Measurements from ENCODE around the gene ZBTB1. TPM values are rescaled to one million over a fixed set of nuclear protein-coding genes. Genes with fewer than 3 reads are reported as not detected.

Gene ZBTB1
- total RNA-seq, 2 donors from 2014 or later, result 34.7 to 34.8 TPM

DNA sequence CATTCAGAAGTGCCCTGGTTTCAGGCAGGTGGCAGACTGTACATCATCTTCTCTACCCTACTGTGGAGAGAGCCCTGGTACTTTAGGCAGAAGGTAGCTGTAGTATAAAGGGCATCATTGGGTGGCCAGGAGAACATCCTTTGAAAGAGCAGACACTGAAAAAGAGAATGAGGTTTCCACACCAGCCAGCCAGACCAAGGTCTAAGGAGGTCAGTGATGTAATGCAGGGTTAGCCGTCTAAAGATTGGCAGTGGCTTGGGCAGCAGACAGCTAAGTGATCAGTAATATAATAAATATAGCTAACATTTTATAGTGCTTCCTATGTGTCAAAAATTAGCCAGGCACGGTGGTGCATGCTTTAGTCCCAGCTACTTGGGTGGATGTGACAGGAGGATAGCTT is 12.9 kb upstream of the ZBTB1 start:
- no peak for DNase-seq (ENCODE audit: low spot score)
- intact Hi-C loops (cut with DNase I), result no loop called here

DNA sequence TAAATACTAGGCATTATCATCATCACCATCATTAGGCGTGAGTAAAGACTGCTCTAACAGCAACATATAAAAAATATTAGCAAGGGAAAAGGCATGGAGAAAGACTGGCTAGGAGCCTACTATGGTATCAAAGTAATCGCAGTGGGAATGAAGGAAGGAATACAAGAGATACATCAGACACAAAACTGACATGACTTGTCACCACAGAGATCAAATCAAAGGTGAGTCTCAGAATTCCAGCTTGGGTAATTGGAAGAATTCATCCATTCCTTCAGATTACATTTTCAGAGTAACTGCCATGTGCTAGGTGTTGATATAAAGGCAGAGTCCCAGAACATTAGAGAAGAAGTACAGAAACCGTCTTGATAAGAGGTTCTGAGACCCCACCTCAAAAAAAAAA is 11.1 kb upstream of the ZBTB1 start:
- intact Hi-C loops (cut with DNase I), result no loop called here
- no peak for DNase-seq (ENCODE audit: low spot score)

DNA sequence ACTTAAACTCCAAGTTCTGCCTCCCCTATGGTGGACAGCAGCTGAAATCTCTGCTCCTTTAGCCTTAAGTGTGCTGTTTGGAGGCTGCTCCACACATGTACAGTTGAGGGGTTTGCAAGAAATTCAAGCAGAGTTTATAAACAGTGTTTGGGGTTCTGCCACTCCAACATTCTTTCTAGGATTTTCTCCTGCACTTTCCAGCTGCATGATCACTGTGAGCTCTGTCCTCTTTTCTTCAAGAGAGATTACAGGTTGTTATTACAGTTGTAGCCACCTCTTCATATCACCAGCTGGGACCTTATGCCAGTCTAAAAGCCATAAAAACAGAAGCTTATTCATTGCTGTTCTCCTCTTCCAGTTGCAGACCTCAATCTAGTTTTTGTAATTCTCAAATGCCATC is 9.3 kb upstream of the ZBTB1 start:
- intact Hi-C loops (cut with DNase I), result no loop called here

DNA sequence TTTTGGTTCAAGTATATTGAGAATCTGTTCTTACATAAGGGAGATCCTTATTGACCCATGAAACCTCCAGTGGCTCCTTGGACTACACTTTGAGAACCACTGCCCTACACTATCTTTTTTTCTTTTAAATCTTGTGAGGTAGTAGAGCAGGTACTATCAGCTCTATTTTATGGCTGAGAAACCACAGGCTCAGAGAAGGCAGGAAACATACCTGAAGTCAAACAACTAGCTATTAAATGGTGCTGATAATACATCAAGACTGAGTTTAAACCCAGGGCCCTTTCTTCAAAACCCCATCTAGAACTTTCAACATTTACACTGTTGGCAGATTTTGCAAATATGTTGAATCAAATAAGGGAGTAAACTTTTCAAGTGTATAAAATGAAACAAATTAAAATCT is 7.8 kb upstream of the ZBTB1 start:
- intact Hi-C loops (cut with DNase I), result no loop called here
- DNase-seq (ENCODE audit: low spot score), result no peak

More for the DNA sequence above, 9.3 kb upstream of the ZBTB1 start:
- DNase-seq (ENCODE audit: low spot score), result no peak

DNA sequence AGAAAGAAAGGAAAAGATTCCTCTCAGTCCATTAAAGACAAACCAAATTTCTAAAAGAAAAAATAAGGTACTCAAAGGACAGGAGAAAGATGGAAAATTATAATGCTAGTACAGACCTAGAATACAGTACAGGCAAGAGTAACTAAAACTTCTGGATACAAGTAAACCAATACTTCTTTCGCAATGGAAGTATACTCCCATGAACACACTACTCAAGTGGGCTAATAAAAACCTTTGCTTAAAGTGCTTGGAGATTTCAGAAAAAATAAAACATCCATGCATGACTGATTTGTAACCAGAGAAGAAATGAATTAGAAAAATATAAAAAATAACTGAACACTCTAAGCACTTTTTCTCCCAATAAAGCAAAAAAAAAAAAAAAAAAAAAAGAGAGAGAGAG is 4.5 kb upstream of the ZBTB1 start:
- intact Hi-C loops (cut with DNase I), result no loop called here
- DNase-seq (ENCODE audit: low spot score), result no peak

DNA sequence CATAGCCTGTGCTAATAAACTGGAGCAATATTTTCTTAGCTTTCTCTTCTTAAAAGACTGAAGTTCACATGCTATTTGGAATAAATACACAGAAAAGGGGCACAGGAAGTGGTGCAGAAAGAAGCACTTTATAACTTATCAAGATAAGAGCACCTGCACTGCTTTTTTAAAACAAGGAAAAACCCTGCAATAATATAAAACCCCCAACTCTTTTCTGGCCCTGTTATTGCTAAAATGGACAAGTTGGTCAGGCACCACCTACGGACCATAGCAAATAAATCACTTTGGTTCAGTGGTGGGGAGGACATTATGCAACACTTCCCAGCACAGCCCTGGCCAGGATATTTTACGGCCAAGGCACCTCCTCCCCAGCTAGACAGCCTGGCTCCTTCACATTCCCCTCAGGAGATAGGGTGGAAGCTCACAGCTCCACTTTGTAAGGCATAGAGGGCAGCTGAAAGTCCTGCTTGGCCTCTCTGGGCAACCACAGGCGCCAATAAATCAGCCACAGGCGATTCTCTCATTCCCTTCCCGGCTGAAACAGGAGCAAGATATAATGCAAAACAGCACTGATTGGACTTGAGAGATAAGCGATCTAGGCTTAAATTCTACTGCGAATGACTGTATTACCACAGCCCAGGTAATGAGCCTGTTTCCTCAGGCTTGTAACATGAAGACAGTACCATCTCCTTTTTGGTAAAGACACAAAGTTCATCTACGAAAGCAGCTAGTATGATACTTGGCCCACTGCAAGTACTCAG is 3.0 kb upstream of the ZBTB1 start:
- DNase-seq (ENCODE audit: low spot score), result no peak
- intact Hi-C loops (cut with DNase I), result no loop called here

DNA sequence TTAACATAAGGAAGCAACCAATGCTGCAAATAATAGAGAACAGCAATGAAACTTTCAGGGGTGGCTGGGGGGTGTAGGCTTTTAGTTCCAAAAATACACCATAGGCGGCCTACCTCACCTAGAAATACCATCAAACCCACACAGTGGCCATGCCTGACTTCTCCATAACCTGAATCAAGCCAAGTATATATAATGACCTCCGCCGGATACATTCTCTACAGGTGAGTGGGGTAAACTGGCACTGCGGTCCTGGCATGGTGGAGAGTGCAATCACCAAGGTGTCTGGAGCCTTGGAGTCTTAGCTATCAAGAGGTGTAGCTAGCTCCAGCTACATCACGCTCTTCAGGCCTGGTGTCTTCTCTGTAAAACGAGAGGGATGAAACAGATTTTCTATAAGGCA is 2.1 kb upstream of the ZBTB1 start:
- DNase-seq (ENCODE audit: low spot score), result no peak
- intact Hi-C loops (cut with DNase I), result no loop called here

DNA sequence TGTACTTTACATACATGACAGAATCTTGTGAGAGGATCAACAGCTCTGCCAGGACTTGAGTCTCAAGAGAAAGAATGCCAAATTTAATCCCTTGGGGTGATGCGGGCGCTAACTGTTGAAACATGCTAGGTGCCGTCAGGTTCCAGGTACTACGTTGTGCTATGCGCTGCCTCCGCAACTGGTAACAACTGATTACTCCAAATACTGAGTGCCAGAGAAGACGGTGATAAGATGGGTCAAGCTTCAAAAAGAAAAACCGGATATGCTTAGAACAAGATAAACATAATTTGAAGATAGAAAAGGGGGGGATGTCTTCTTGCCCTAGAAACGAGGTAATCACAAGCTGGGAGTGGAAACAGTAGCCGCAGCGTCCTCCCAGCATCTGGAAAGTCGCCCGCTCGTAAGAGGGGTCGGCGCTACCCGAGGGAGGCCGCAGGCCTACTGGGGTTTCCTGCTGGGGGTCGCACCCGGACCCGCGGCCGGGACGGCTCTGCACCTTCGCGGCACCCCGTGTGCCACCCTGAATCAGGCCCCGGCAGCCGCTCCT is 1.6 kb upstream of the ZBTB1 start:
- no peak for DNase-seq (ENCODE audit: low spot score)
- intact Hi-C loops (cut with DNase I), result no loop called here

DNA sequence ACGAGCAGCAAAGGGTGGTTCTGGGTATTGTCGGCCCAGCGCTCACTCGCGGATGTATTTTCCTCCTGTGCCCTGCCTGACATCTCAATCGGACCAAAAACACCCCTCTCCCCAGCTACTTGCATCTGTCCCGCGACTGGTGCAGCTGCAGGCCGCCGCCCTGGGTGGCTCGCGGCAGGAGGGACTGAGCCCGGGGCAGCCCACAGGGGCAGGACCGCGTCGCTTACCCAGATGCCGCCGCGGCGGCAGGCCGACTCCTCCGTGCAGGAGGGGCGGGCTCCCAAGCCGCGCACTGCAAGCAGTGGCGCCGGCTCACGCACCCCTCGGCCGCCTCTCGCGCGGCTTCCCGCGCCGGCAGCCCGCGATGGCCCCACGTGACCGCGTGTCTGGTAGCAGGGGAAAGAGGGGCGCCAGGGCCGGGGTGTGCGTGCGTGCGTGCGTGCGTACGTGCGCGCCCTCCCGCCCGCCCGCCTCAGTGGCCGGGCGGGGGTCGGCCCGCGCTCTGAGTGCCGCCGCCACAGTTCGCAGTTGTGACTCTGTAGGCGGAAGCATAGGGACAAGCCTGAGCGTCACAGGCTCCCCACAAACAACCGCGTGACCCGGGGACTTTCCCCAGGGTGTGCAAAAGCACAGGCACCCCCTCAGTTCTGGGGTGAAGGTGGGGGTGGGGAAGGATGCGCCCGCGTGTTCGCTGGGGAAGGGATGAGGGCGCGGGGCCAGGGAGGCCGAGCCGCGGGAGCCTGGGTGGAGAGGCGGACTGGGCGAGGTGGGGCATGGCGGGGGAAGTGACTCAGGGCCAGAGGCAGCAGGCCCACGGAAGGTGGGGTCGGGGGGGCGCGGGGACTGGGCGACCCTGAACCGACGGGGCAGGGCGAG is 898 bp upstream of the ZBTB1 start, which contains the start of gene ZBTB25:
ZBTB25 (minus strand) TSS at position 405 of the 876 bp plus-strand sequence. CDS start 13,305 bp downstream, outside the sequence.
- intact Hi-C loops (cut with DNase I), result no loop called here
- DNase-seq (ENCODE audit: low spot score), result peak; percentile 97

DNA sequence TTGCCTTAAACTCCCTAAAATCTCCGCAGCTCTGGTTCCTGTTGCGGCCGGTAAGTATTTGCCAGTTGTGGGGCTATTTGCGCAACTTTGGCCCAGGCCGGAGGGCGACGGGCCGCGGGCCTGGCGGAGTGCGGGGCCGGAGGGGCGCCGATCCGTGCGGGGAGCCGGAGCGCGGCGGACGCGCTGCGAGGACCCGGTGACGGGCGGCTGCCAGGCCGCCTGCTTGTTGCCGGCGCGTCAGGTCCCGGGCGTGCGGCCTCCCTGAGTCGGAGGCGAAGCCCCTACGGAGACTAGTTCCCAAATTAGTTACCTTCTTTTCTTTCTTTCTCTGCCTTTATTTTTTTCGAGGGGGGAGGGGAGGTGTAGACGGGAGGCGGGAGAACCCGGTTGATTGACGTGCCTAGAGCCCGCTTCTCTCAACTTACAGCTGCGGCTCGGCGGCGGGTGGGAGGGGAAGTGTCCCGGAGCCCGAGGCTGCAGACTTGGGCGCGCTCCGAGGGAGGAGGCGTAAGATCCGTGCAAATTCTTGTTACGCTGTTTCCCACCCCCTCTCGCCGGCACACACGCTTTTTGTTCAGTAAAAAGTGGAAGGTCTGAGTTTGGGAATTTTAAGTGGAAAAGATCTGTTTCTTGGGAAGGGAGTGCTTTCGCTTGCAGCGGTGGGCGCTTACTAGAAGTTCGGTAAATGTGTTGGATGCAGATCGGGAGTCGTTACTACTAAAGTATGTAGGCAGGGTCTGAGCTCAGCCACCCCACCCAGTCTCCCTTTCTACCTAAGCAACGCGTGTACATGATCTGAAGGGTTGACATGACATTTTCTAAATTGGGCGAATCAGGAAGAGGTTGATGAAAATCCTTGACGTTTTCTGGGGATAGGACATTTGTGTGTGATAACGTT is 576 bp downstream of the ZBTB1 start:
- intact Hi-C loops (cut with DNase I), result no loop called here
- peak; percentile 96 for DNase-seq (ENCODE audit: low spot score)

DNA sequence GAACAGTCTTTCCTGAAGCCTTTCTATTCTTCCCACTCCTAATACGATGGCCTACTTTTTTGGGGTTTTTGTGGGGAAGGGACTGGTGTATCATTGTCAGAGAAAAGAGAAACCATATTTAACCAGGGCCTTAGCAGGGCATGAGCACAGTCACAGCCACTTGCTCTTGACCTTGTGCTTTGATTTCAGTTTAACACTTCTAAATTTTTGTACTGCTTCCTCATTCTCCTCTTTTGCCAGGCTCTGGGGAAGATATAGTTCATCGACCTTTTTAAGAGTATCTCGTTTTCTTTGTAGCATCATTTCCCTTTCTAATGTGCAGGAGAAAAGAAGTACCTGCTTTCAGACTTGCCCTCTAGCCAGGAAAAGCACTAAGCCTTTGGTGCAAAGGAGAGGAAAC is 2.2 kb downstream of the ZBTB1 start:
- no peak for DNase-seq (ENCODE audit: low spot score)
- intact Hi-C loops (cut with DNase I), result no loop called here

DNA sequence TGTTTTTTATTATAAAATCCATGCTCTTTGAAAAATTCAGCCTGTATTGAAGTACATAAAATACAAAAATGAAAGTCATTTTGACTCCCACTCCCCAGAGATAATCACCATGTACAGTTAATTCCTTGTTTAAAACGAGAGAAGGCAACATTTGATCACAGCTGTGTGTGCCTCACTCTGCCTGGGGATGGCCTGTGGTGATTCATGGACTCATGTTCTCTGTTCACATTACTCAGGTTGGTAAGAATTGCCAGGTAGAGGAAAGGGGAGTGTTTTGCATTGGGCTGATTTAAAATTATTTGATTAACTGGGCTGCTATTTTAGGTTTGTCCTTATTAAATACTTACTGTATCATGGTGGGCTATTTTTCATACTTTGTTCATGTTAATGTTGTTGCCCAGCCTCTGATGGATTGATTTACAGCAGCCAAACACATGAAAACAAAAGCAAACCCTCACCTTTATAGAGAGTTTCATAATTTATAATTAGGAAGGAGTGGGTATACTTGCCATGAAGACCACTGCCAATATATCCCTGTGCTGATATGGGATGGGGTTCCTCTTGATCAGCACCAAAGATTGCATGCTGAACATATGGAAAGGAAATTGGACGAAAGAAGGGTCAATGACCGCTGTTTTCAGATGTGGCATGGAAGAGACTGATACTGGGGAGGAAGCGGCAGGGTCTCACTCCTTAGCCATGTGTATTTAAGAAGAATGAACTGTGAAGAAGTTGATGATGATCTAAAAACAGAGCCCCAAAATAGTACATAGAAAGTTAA is 3.0 kb downstream of the ZBTB1 start:
- intact Hi-C loops (cut with DNase I), result no loop called here
- no peak for DNase-seq (ENCODE audit: low spot score)

DNA sequence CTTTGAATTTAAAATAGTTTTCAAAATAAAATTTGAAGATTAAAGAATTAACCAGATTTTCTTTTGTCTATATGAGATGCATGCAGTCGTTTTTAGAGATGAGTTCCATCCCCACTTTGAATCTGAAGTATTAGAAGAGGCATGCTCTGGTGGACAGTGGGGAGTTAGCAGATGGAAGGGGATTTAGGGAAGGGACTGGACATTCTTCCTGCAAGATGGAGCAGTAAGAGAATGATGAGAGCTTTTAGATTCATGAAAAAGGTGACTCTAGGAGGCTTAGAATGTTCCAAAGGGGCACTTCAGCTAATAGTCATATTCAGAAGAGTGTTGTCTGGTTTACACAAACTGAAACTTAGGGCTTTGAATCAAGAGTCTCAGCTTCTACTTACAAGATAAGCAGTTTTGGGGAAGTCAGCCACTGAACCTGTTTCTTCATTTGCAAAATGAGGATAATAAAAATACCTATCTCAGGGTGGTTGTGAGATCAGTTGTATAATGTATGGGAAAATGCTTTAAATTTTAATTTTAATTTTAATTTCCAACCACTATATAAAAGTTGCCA is 3.7 kb downstream of the ZBTB1 start:
- no peak for DNase-seq (ENCODE audit: low spot score)
- intact Hi-C loops (cut with DNase I), result no loop called here

DNA sequence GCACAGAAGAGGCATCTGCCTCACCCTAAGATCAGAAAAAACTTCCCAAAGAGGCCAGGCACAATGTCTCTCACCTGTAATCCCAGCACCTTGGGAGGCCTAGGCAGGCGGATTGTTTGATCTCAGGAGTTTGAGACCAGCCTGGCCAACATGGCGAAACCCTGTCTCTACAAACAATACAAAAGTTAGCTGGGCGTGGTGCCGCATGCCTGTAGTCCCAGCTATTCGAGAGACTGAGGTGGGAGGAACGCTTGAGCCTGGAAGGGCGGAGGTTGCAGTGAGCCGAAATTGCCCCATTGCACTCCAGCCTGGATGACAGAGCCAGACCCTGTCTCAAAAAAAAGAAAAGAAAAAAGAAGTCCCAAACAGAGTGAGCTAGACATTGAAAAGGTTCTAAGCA is 4.5 kb downstream of the ZBTB1 start:
- intact Hi-C loops (cut with DNase I), result no loop called here
- DNase-seq (ENCODE audit: low spot score), result no peak

DNA sequence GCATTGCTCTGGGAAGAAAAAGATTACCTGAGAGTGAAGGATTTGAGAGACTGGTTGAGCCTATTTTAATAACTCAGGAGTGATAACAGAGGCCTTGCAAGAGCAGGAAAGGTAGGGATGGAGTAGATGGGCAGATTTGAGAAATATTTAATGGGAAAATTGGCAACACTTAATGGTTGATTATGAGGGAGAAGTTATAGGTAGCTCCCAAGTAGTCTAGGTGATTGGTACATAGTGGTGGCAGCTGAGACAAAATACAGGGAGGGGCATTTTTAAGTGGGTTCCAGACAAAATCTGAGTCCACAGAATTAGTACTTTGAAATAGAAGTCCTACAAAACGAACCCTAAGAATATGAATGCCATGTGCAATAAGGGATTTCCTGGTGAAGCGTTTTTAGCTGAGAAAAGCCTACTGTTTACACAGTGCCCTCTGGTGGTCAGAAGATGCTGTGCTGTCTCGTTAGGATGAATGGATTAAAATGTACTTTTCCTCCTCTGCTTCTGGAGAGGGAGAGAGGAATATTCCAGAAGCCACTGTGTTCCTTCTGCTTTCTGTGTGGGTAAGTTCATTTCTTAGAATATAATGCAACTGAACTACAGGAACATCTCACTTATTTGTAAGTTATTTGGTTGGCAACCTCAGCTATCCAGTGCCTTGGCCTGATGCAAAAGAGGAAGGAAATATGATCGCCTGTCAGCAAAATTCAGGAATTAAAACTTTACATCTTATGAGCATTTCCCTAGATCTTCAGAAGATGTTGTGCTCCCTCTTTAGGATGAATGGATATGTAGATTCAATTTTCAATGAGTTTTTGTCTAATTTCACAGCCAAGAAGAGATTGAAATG is 6.5 kb downstream of the ZBTB1 start:
- DNase-seq (ENCODE audit: low spot score), result no peak
- intact Hi-C loops (cut with DNase I), result no loop called here

DNA sequence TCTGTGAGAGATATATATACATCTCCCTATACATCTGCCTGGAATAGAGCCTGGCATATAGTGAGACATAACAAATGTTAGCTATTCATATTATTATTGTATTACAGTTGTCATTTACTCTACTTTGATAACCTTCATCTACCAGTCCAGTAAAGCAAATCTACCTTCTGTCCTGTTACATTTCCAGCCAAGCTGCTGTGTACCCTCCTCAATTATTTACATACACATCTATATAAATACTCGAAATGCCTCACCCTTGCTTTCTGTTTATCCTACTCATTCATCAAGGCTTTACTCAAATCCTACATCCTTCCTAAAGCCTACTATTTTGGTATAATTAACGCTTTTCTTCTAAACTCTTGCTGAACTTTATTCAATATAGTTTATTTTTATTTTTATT is 8.7 kb downstream of the ZBTB1 start:
- intact Hi-C loops (cut with DNase I), result no loop called here
- DNase-seq (ENCODE audit: low spot score), result no peak

DNA sequence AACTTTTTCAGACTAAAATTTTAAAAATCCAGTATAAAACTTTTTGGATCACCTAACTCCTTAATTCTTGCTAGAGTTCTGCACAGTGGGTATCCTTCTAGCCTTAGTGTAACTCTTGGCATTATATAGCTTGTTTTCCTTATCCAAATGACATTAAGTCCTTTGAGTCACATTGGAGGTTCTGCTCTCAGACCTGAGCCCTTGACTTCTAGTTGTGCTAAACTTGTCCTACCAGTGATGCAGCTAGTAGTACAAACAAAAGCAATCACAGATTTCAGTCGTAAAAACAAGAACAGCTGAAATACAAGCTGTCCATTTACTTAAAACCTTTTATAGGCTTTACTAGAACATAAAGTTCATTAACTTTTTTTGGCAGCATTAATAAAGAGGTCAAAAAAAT is 10.5 kb downstream of the ZBTB1 start:
- intact Hi-C loops (cut with DNase I), result no loop called here
- DNase-seq (ENCODE audit: low spot score), result no peak

Data from posterior vena cava (tissue), 2 donors.